Measurements from ENCODE around the gene EIF4A3. TPM values are rescaled to one million over a fixed set of nuclear protein-coding genes. Genes with fewer than 3 reads are reported as not detected.

EIF4A3 gene
- total RNA-seq, 1 donor from 2014 or later: 104 TPM

DNA sequence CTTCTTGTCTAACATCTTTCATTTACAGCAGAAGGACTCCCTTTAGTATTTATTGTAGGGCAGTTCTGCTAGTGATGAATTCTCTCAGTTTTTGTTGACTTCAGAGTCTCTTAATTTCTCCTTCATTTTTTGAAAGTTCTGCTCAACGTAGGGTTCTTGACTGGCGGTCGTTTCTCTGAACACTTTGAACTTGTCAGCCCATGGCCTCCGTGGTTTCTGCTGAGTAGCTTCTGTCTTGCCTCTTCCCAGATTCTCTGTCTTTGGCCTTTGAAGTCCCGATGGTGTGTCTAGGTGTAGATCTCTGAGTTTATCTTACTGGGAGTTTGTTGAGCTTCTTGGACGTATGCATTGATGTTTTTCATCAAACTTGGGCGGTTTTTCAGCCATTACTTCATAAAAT, 32.2 kb downstream of the EIF4A3 start:
- TF ChIP-seq, protein P1, sequence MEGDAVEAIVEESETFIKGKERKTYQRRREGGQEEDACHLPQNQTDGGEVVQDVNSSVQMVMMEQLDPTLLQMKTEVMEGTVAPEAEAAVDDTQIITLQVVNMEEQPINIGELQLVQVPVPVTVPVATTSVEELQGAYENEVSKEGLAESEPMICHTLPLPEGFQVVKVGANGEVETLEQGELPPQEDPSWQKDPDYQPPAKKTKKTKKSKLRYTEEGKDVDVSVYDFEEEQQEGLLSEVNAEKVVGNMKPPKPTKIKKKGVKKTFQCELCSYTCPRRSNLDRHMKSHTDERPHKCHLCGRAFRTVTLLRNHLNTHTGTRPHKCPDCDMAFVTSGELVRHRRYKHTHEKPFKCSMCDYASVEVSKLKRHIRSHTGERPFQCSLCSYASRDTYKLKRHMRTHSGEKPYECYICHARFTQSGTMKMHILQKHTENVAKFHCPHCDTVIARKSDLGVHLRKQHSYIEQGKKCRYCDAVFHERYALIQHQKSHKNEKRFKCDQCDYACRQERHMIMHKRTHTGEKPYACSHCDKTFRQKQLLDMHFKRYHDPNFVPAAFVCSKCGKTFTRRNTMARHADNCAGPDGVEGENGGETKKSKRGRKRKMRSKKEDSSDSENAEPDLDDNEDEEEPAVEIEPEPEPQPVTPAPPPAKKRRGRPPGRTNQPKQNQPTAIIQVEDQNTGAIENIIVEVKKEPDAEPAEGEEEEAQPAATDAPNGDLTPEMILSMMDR (conservative IDR thresholded peaks at IDR 0.05): no peak
- no peaks in the 10 kb centered on the region for H3K36me3 Mint-ChIP-seq
- no peaks in the 10 kb centered on the region for H3K27me3 Mint-ChIP-seq
- no peak overlapping the region for H3K4me3 Mint-ChIP-seq
- H3K27ac Mint-ChIP-seq: no peak overlapping the region
- peaks cover 5% of the 10 kb centered on the region for H3K4me1 Mint-ChIP-seq (ENCODE audit: unreplicated experiment)
- H3K9me3 Mint-ChIP-seq: peaks cover 7% of the 10 kb centered on the region
- DNase-seq (ENCODE audit: extremely low spot score, unreplicated experiment): no peak

- H3K27ac Mint-ChIP-seq: no peak overlapping the region
These were observed 33.9 kb downstream of the EIF4A3 start for GRCh38 chr17:80113033-80113484.

DNA sequence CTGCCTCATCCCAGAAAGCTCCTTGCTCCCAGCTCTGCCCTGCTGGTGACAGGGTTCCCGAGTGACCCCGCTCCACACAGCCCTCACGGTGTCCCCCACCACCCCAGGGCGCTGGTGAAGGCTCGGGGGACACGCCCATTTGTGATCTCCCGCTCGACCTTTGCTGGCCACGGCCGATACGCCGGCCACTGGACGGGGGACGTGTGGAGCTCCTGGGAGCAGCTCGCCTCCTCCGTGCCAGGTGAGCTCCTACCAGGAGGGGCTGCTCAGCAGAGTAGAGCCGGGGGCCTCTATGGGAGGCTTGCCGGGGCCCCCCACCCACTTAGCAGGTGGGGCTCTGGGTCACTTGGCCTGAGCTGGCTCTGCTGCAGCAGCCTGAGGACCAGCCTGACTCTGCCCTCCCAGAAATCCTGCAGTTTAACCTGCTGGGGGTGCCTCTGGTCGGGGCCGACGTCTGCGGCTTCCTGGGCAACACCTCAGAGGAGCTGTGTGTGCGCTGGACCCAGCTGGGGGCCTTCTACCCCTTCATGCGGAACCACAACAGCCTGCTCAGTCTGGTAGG, 34.4 kb downstream of the EIF4A3 start:
- Mint-ChIP-seq H3K4me3 (no peak overlapping the region), H3K4me1 (ENCODE audit: unreplicated experiment) (peaks cover 5% of the 10 kb centered on the region), H3K27me3 (no peaks in the 10 kb centered on the region), H3K9me3 (peaks cover 7% of the 10 kb centered on the region), H3K36me3 (no peaks in the 10 kb centered on the region), H3K27ac (no peak overlapping the region)
- DNase-seq (ENCODE audit: extremely low spot score, unreplicated experiment): no peak
- TF ChIP-seq, protein P1 (conservative IDR thresholded peaks at IDR 0.05): no peak

More at GRCh38 chr17:80113033-80113484, 33.9 kb downstream of the EIF4A3 start:
- no peaks in the 10 kb centered on the region for H3K27me3 Mint-ChIP-seq
- peaks cover 5% of the 10 kb centered on the region for H3K4me1 Mint-ChIP-seq (ENCODE audit: unreplicated experiment)
- DNase-seq (ENCODE audit: extremely low spot score, unreplicated experiment): no peak
- TF ChIP-seq, protein P1 (conservative IDR thresholded peaks at IDR 0.05): no peak
- no peaks in the 10 kb centered on the region for H3K36me3 Mint-ChIP-seq
- peaks cover 7% of the 10 kb centered on the region for H3K9me3 Mint-ChIP-seq
- H3K4me3 Mint-ChIP-seq: no peak overlapping the region

DNA sequence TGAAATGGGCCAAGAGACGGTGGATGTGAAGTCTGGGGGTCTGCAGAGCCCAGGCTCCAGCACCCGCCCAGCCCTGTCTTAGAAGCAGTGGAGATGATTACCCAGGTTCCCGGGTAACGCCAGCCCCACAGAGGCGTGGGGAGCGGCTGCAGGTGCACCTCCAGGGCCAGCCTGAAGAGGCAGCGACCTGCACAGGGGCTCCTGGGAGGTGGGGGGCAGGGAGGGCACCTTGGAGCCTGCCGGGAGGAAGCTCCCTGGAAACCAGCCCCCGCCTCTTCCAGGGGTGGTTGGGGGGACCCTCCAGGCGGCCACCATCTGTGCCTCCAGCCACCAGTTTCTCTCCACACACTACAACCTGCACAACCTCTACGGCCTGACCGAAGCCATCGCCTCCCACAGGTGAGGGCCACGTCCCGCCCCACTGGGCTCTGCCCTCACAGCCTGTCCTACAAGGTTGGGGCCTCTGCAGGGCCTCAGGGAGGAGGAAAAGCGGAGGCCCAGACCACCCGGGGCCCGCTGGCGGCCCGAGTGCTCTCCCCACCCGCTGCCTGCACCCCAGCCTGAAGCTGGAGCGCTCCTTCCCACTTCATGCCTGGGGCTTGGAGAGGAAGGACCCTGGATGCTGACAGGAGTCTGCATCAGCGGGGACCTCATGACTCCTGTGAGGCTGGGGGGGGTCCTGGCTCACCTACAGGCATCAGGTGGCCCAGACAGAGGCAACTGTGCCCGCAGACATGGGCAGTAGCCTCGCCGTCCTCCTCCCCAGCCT, 35.0 kb downstream of the EIF4A3 start:
- no peak overlapping the region for H3K4me3 Mint-ChIP-seq
- peaks cover 5% of the 10 kb centered on the region for H3K4me1 Mint-ChIP-seq (ENCODE audit: unreplicated experiment)
- no peaks in the 10 kb centered on the region for H3K27me3 Mint-ChIP-seq
- DNase-seq (ENCODE audit: extremely low spot score, unreplicated experiment): no peak
- H3K36me3 Mint-ChIP-seq: no peaks in the 10 kb centered on the region
- TF ChIP-seq, protein P1 (conservative IDR thresholded peaks at IDR 0.05): no peak
- peaks cover 7% of the 10 kb centered on the region for H3K9me3 Mint-ChIP-seq
- H3K27ac Mint-ChIP-seq: no peak overlapping the region

DNA sequence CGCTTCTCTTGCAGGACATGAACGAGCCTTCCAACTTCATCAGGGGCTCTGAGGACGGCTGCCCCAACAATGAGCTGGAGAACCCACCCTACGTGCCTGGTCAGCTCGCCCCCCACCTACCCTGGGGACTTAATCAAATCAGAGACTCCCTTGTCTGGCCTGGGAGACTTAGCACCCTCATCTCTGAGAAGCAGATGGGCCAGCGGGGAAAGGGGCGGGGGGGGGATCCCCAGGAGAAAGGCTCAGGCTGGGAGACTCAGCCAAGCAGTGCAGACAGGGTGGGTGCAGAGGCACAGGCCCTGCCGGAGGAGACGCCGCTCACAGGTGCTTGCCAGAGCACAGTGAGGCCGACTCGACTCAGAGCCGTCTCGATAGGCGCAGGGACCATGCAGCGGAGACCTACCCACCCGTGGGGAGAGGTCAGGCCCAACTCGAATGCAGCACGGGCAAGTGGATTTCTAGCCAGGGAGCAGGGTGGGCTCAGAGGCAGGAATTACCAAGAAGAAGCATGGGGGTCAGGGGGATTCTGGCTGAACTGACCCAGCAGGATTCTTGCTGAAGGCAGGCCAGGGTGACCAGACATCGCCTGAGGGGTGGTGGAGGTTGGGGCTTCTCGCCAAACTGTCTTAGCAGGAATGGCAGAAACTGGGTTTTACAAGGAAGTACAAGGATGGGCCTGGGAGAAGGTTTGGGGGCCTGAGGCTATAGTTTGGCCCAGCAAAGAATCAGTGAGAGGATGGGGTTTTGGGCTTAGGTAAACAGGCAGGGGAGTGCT, 35.8 kb downstream of the EIF4A3 start:
- no peak for DNase-seq (ENCODE audit: extremely low spot score, unreplicated experiment)
- H3K27ac Mint-ChIP-seq: no peak overlapping the region
- no peaks in the 10 kb centered on the region for H3K36me3 Mint-ChIP-seq
- H3K27me3 Mint-ChIP-seq: no peaks in the 10 kb centered on the region
- H3K9me3 Mint-ChIP-seq: peaks cover 7% of the 10 kb centered on the region
- H3K4me3 Mint-ChIP-seq: no peak overlapping the region
- peaks cover 1% of the 10 kb centered on the region for H3K4me1 Mint-ChIP-seq (ENCODE audit: unreplicated experiment)
- TF ChIP-seq, protein P1 (conservative IDR thresholded peaks at IDR 0.05): no peak
